MM.1S (cell line): Measurements from ENCODE around the gene DCST2.

Experiments
- DNase-seq: peaks from one replicate; pipeline ENCODE4 v3.0.0-alpha.2; 2015
- H2AFZ ChIP-seq: fragments of 300-600 bp; sonication (generic); 2 replicates; pipeline ENCODE4 v1.6.0; 2016; ENCODE audit warnings: antibody characterized with exemption, low read length
- H3F3A ChIP-seq: fragments of 300-600 bp; sonication (generic); 2 replicates; pipeline ENCODE4 v1.6.1; 2016; ENCODE audit warnings: mild to moderate bottlenecking, antibody characterized with exemption, low read length, moderate library complexity, mixed read lengths; ENCODE audit not compliant: insufficient read depth
- H3K27ac ChIP-seq: fragments of 300-600 bp; sonication (generic); 2 replicates; pipeline ENCODE4 v1.5.1; 2016; ENCODE audit warnings: mild to moderate bottlenecking, low read length
- H3K27me3 ChIP-seq: fragments of 300-600 bp; sonication (generic); replicated peaks from 2 replicates; pipeline ENCODE4 v1.6.0; 2016; ENCODE audit warnings: low read length; ENCODE audit not compliant: insufficient read depth
- H3K36me3 ChIP-seq: fragments of 300-600 bp; sonication (generic); replicated peaks from 2 replicates; pipeline ENCODE4 v1.6.1; 2016; ENCODE audit warnings: mild to moderate bottlenecking, low read length, mixed read lengths; ENCODE audit not compliant: insufficient read depth
- H3K4me1 ChIP-seq: fragments of 300-600 bp; sonication (generic); 2 replicates; pipeline ENCODE4 v1.6.1; 2016; ENCODE audit warnings: low read length, mixed read lengths
- H3K4me2 ChIP-seq: fragments of 300-600 bp; sonication (generic); 2 replicates; pipeline ENCODE4 v1.6.0; 2016; ENCODE audit warnings: low read depth, low read length
- H3K4me3 ChIP-seq: fragments of 300-600 bp; sonication (generic); 2 replicates; pipeline ENCODE4 v1.5.1; 2016; ENCODE audit warnings: low read length, mixed read lengths
- H3K79me2 ChIP-seq: fragments of 300-600 bp; sonication (generic); 2 replicates; pipeline ENCODE4 v1.6.1; 2016; ENCODE audit warnings: mixed run types, low read length, mixed read lengths
- H3K9ac ChIP-seq: fragments of 300-600 bp; sonication (generic); 2 replicates; pipeline ENCODE4 v1.6.1; 2016; ENCODE audit warnings: low read length, mixed read lengths
- H3K9me2 ChIP-seq: fragments of 300-600 bp; sonication (generic); replicated peaks from 2 replicates; pipeline ENCODE4 v1.6.1; 2016; ENCODE audit warnings: mild to moderate bottlenecking, low read length, mixed read lengths; ENCODE audit not compliant: insufficient read depth
- H3K9me3 ChIP-seq: fragments of 300-600 bp; sonication (generic); replicated peaks from 2 replicates; pipeline ENCODE4 v1.6.1; 2016; ENCODE audit warnings: mild to moderate bottlenecking, low read length, mixed read lengths; ENCODE audit not compliant: insufficient read depth
- H4K20me1 ChIP-seq: fragments of 300-600 bp; sonication (generic); 2 replicates; pipeline ENCODE4 v1.6.1; 2016; ENCODE audit warnings: mild to moderate bottlenecking, low read length, moderate library complexity, mixed read lengths; ENCODE audit not compliant: insufficient read depth
- EZH2 ChIP-seq: fragments of 300-600 bp; sonication (generic); optimal IDR thresholded peaks from 2 replicates; pipeline ENCODE3; 2017; ENCODE audit warnings: low read depth, mild to moderate bottlenecking, antibody characterized with exemption, low read length, mixed read lengths
- EZH2phosphoT487 ChIP-seq: fragments of 300-600 bp; sonication (generic); IDR thresholded peaks from 2 replicates; pipeline ENCODE4 v1.6.1; 2018; ENCODE audit warnings: antibody characterized with exemption, low read length
- TF ChIP-seq, protein P1 (sequence below): fragments of 300-600 bp; sonication (generic); IDR thresholded peaks from 2 replicates; pipeline ENCODE4 v1.5.1; 2016; ENCODE audit warnings: antibody characterized with exemption, low read length, mixed read lengths

Gene DCST2

DNA sequence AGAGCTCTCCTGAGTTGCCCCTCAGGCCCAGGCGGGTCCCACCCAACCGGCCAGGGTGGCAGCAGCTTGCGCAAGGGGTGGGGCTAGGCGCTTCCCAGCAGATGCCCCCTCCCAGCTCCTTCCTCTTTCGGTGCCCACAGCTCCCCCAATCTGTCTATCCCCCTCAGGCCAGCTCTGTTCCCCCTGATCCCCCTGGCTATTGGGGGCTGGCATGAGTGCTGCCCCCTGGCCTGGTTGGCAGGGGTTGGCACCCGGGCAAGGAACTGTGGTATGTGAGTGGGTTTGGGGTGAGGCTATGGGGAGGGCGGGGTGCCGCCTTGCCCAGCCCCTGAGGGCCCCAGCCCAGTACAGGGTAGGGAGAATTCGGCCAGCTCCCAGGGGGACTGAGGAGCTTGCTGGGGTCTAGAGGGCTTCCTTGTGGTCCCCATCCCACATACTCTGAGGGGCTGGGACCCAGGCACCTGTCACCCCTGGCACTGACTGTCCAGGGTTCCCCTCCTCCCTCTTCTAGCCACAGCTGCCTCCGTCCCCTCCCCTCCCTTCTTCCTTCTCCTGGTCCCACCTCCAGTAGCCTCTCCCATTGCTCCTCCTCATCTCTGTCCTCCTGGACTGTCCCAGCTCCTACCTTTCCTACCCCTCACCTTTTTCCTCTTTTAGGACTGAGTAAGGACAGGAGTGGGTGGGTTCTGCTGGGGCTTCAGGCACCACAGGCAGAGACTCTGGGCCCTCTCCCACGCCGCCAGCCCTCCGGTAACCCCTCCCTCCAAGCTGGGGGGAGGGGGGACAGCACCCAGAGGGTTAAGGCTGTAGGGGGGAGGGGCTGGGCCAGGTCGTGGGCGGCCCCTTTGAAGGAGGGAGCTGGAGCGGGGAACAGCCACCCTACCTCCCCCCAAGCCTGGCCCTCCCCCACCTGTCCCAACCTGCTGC, 25.3 kb downstream of the DCST2 start:
- TF ChIP-seq, protein P1, sequence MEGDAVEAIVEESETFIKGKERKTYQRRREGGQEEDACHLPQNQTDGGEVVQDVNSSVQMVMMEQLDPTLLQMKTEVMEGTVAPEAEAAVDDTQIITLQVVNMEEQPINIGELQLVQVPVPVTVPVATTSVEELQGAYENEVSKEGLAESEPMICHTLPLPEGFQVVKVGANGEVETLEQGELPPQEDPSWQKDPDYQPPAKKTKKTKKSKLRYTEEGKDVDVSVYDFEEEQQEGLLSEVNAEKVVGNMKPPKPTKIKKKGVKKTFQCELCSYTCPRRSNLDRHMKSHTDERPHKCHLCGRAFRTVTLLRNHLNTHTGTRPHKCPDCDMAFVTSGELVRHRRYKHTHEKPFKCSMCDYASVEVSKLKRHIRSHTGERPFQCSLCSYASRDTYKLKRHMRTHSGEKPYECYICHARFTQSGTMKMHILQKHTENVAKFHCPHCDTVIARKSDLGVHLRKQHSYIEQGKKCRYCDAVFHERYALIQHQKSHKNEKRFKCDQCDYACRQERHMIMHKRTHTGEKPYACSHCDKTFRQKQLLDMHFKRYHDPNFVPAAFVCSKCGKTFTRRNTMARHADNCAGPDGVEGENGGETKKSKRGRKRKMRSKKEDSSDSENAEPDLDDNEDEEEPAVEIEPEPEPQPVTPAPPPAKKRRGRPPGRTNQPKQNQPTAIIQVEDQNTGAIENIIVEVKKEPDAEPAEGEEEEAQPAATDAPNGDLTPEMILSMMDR = no peak
- TF ChIP-seq EZH2phosphoT487 (no peak), EZH2 (no peak)
- Histone ChIP-seq H3K4me3 (no peak overlapping the region), H3K36me3 (no peaks in the 10 kb centered on the region), H3K4me1 (peaks cover 24% of the 10 kb centered on the region), H3K9me3 (no peaks in the 10 kb centered on the region), H3F3A (peaks cover 21% of the 10 kb centered on the region), H3K27me3 (no peaks in the 10 kb centered on the region), H4K20me1 (no peaks in the 10 kb centered on the region), H3K9ac (no peak overlapping the region), H3K27ac (no peak overlapping the region), H3K9me2 (no peaks in the 10 kb centered on the region), H2AFZ (no peak overlapping the region), H3K4me2 (no peak overlapping the region), H3K79me2 (peaks cover 90% of the 10 kb centered on the region)
- DNase-seq = no peak

DNA sequence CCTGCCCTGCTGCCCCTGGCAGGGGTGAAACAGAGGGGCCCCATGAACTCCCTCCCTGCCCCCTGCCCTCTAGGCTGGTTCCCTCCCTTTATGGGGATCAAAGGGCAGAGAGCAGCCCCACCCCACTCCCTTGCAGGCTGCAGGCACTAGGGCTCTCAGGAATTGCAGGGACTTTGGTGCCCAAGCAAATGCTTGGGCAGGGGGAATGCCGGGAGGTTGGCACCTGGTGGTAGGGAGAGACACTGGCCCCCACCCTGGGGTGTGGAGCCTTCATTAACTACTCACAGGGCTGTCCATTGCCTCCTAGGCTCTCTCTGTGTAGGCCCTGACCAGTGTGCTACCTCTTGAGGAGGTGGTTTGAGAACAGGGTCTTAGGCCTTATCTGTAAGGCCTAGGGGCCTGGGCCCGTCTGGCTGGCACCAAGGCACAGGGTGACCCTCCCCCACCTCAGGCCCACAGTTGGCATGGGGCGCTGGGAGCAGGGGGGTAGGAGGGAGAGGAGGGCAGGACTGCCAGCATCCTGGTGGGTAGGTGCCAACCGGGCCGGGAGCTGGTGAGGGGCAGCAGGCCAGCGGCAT, 26.2 kb downstream of the DCST2 start:
- no peak overlapping the region for H3K4me2 ChIP-seq
- no peak overlapping the region for H2AFZ ChIP-seq
- H3K9me2 ChIP-seq = no peaks in the 10 kb centered on the region
- H3F3A ChIP-seq = peaks cover 26% of the 10 kb centered on the region
- H4K20me1 ChIP-seq = no peaks in the 10 kb centered on the region
- H3K9ac ChIP-seq = no peak overlapping the region
- no peak overlapping the region for H3K4me3 ChIP-seq
- no peaks in the 10 kb centered on the region for H3K9me3 ChIP-seq
- TF ChIP-seq EZH2phosphoT487 (no peak), EZH2 (no peak)
- TF ChIP-seq, protein P1 = no peak
- no peaks in the 10 kb centered on the region for H3K36me3 ChIP-seq
- H3K79me2 ChIP-seq = peaks cover 91% of the 10 kb centered on the region
- H3K27me3 ChIP-seq = no peaks in the 10 kb centered on the region
- H3K4me1 ChIP-seq = peaks cover 24% of the 10 kb centered on the region
- H3K27ac ChIP-seq = no peak overlapping the region
- no peak for DNase-seq

DNA sequence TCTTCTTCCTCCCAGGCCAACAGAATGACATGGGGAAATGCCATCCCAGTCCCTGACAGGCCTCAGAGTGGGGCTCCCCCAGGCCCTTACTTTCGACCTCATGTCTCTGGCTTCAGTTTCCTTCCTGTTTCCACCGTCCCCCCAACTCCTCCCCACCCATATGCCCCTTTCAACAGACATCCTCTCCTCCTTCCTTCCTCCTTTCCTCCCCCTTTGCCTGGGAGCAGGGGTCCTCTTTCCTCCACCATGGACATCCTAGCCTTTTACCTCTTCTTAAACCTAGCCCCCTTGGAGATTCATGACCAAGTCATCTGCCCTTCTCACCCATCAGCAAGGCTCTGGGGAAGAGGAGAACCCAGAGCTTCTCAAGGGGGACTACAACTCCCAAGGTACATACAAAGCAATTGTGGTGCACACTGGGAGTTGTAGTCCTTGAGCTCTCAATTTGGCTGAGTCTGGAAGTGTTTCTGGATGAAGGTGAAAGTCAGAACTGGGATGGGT, 26.9 kb downstream of the DCST2 start:
- no peak overlapping the region for H3K4me3 ChIP-seq
- TF ChIP-seq EZH2 (no peak), EZH2phosphoT487 (no peak)
- TF ChIP-seq, protein P1 = no peak
- peaks cover 88% of the 10 kb centered on the region for H3K79me2 ChIP-seq
- H4K20me1 ChIP-seq = no peaks in the 10 kb centered on the region
- no peaks in the 10 kb centered on the region for H3K9me2 ChIP-seq
- no peak overlapping the region for H3K9ac ChIP-seq
- H3K4me1 ChIP-seq = peaks cover 24% of the 10 kb centered on the region
- no peak overlapping the region for H3K4me2 ChIP-seq
- H3K9me3 ChIP-seq = no peaks in the 10 kb centered on the region
- DNase-seq = no peak
- no peaks in the 10 kb centered on the region for H3K27me3 ChIP-seq
- H3F3A ChIP-seq = peaks cover 27% of the 10 kb centered on the region
- peak overlapping the region; percentile 48; the same call in 1 of the 2 replicates for H3K27ac ChIP-seq
- H2AFZ ChIP-seq = no peak overlapping the region
- H3K36me3 ChIP-seq = no peaks in the 10 kb centered on the region
